Endodermal cell (in vitro differentiated cells): ENCODE measurements around the gene STXBP1. TPM values are rescaled to one million over a fixed set of nuclear protein-coding genes. Genes with fewer than 3 reads are reported as not detected.
A peak's percentile ranks its signal among the peaks of the same experiment; 100 is the strongest.

Source experiments
- DNase-seq: peaks from one replicate; pipeline ENCODE4 v3.0.0-alpha.2; 2017
- H3K27ac ChIP-seq: 2 replicates; pipeline ENCODE4 v1.5.1; 2013; ENCODE audit warnings: mild to moderate bottlenecking, low read depth, low read length, moderate library complexity
- H3K27me3 ChIP-seq: 2 replicates; pipeline ENCODE4 v1.6.1; 2013; ENCODE audit warnings: mild to moderate bottlenecking, low read length, moderate library complexity; ENCODE audit not compliant: insufficient read depth, control insufficient read depth, poor library complexity, severe bottlenecking
- H3K36me3 ChIP-seq: 2 replicates; pipeline ENCODE4 v1.7.0; 2013; ENCODE audit warnings: mild to moderate bottlenecking, low read length, moderate library complexity; ENCODE audit not compliant: control insufficient read depth, insufficient read depth
- H3K4me1 ChIP-seq: one replicate; pipeline ENCODE4 v1.7.0; 2013; ENCODE audit warnings: low read length; ENCODE audit not compliant: control insufficient read depth, insufficient read depth
- H3K4me3 ChIP-seq: 2 replicates; pipeline ENCODE4 v1.5.1; 2013; ENCODE audit warnings: mild to moderate bottlenecking, low read length, moderate library complexity
- H3K9ac ChIP-seq: 2 replicates; pipeline ENCODE4 v1.6.1; 2013; ENCODE audit warnings: mild to moderate bottlenecking, low read length, moderate library complexity; ENCODE audit not compliant: poor library complexity, severe bottlenecking; ENCODE audit errors: extremely low read depth
- H3K9me3 ChIP-seq: 2 replicates; pipeline ENCODE4 v1.6.1; 2013; ENCODE audit warnings: mild to moderate bottlenecking, low read length, moderate library complexity; ENCODE audit not compliant: control insufficient read depth
- H3K27ac Mint-ChIP-seq: 2 replicates; pipeline ENCODE4 v1.8.0; 2020; ENCODE audit warnings: mixed read lengths
- H3K27me3 Mint-ChIP-seq: 2 replicates; pipeline ENCODE4 v1.8.0; 2021; ENCODE audit warnings: mild to moderate bottlenecking, mixed read lengths; ENCODE audit not compliant: insufficient read depth
- H3K36me3 Mint-ChIP-seq: 2 replicates; pipeline ENCODE4 v1.8.0; 2020; ENCODE audit warnings: low read depth, mixed read lengths
- H3K4me1 Mint-ChIP-seq: 2 replicates; pipeline ENCODE4 v1.8.0; 2020; ENCODE audit warnings: mixed read lengths
- H3K4me3 Mint-ChIP-seq: 2 replicates; pipeline ENCODE4 v1.8.0; 2020; ENCODE audit warnings: mild to moderate bottlenecking, moderate library complexity, mixed read lengths
- H3K9me3 Mint-ChIP-seq: 2 replicates; pipeline ENCODE4 v1.8.0; 2020; ENCODE audit warnings: mild to moderate bottlenecking, mixed read lengths
- WGBS, 2 experiments: methylation state at CpG; one replicate each; pipeline versions ENCODE4 v1.1.5 to v1.1.7; 2013; ENCODE audit warnings: missing lambda C conversion rate in 2 of 2, mixed read lengths in 1 of 2; ENCODE audit not compliant: insufficient coverage in 1 of 2, insufficient read length in 1 of 2; 5-methylcytosine and 5-hydroxymethylcytosine counted together
- total RNA-seq, 2 donors: library from RNA; stranded (reverse); fragmentation: NEBNext Ultra II Directional in 1 of 2; extraction: Animal tissue kit (Norgen Biotek cat#: 25700) in 1 of 2; gene quantifications; 2 replicates in 1 of 2; 3 replicates in 1 of 2; pipeline ENCODE4 v1.2.1, GENCODE V29; 2021
- TF ChIP-seq, protein P1 (sequence below): fragments of 200-600 bp; sonication (generic); conservative IDR thresholded peaks from 2 replicates; pipeline ENCODE4 v1.5.0; 2021; ENCODE audit warnings: antibody characterized with exemption, mild to moderate bottlenecking

The STXBP1 gene
- total RNA-seq, 2 donors from 2014 or later: 27.8 to 46.8 TPM

DNA sequence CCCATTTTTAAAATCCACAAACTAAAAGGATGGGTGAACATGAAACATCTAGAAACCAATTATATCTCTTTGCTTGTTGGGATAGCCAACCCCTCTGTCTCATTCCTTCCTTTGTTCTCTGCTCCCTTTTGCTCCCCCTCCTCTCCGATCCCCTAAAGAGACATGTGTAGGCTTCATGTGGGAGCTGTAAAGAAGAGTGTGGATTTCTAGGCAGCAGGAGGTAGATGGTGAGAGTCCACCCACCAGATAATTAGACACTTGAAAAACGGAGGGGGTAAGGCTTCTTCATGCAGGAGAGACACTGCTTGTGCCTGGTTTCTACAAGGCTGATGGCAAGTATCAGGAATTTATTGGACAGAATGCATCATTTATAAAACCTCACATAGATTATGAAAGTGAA lies 67.4 kb downstream of the STXBP1 start:
- H3K36me3 ChIP-seq: no peaks in the 10 kb centered on the region
- no peak overlapping the region for H3K27ac ChIP-seq
- no peaks in the 10 kb centered on the region for H3K4me1 Mint-ChIP-seq
- no peak overlapping the region for H3K9ac ChIP-seq
- 75% methylated on average over 2 of the region's 2 CpGs; no CpG with 5 or more reads in 1 of the 2 experiments for WGBS, 2 experiments
- TF ChIP-seq, protein P1, sequence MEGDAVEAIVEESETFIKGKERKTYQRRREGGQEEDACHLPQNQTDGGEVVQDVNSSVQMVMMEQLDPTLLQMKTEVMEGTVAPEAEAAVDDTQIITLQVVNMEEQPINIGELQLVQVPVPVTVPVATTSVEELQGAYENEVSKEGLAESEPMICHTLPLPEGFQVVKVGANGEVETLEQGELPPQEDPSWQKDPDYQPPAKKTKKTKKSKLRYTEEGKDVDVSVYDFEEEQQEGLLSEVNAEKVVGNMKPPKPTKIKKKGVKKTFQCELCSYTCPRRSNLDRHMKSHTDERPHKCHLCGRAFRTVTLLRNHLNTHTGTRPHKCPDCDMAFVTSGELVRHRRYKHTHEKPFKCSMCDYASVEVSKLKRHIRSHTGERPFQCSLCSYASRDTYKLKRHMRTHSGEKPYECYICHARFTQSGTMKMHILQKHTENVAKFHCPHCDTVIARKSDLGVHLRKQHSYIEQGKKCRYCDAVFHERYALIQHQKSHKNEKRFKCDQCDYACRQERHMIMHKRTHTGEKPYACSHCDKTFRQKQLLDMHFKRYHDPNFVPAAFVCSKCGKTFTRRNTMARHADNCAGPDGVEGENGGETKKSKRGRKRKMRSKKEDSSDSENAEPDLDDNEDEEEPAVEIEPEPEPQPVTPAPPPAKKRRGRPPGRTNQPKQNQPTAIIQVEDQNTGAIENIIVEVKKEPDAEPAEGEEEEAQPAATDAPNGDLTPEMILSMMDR: no peak
- no peaks in the 10 kb centered on the region for H3K27me3 Mint-ChIP-seq
- H3K9me3 Mint-ChIP-seq: no peaks in the 10 kb centered on the region
- no peak overlapping the region for H3K4me3 Mint-ChIP-seq
- H3K36me3 Mint-ChIP-seq: peaks cover 37% of the 10 kb centered on the region
- DNase-seq: no peak
- H3K27me3 ChIP-seq: no peaks in the 10 kb centered on the region
- H3K4me3 ChIP-seq: no peak overlapping the region
- peak overlapping the region; percentile 10 for H3K27ac Mint-ChIP-seq
- no peaks in the 10 kb centered on the region for H3K9me3 ChIP-seq
- no peaks in the 10 kb centered on the region for H3K4me1 ChIP-seq

DNA sequence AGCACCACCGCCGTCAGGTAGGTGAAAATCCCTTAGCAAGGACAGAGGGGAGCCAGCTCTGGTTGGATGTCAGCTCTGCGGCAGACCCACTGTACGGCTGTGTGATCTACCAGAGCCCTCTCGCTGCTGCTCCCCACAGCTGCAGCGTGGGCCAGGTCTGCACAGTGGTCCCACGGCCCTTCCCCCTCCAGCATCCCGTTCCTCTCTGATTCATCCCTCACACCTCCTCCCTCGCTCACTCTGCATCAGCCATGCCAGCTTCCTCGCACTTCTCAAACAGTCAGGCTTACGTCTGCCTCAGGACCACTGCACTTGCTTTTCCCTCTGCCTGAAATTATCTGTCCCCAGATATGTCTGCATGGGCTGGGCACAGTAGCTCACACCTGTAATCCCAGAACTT lies 68.1 kb downstream of the STXBP1 start:
- no peaks in the 10 kb centered on the region for H3K4me1 Mint-ChIP-seq
- TF ChIP-seq, protein P1: no peak
- no peaks in the 10 kb centered on the region for H3K36me3 ChIP-seq
- peaks cover 37% of the 10 kb centered on the region for H3K36me3 Mint-ChIP-seq
- WGBS, 2 experiments: 88 to 90% methylated on average over 10 to 11 of the region's 11 CpGs
- DNase-seq: no peak
- H3K4me3 ChIP-seq: no peak overlapping the region
- no peak overlapping the region for H3K9ac ChIP-seq
- no peak overlapping the region for H3K27ac Mint-ChIP-seq
- no peaks in the 10 kb centered on the region for H3K27me3 Mint-ChIP-seq
- H3K27me3 ChIP-seq: no peaks in the 10 kb centered on the region
- no peaks in the 10 kb centered on the region for H3K4me1 ChIP-seq
- no peaks in the 10 kb centered on the region for H3K9me3 ChIP-seq
- H3K9me3 Mint-ChIP-seq: no peaks in the 10 kb centered on the region
- no peak overlapping the region for H3K27ac ChIP-seq
- no peak overlapping the region for H3K4me3 Mint-ChIP-seq

DNA sequence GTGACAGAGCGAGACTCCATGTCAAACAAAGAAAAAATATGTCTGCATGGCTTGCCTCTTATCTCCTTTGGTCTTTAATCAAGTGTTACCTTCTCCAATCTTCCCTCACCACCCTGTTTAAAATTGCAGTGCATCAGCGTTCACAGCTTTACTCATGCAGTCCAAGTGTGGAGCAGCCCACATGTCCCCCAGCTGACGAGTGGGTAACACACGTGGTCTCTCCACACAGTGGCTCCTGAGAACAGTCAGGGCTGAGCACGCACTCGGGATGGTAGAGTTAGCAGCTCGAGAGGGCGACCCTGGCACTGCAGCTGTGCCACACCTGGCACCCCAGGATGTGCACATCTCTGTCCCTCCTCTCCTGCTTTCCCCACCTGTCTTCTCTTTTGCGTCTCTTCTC lies 68.8 kb downstream of the STXBP1 start:
- WGBS, 2 experiments: 91 to 96% methylated on average over 7 to 9 of the region's 9 CpGs
- Mint-ChIP-seq H3K9me3 (no peaks in the 10 kb centered on the region), H3K36me3 (peaks cover 37% of the 10 kb centered on the region), H3K27me3 (no peaks in the 10 kb centered on the region), H3K4me3 (no peak overlapping the region), H3K27ac (no peak overlapping the region), H3K4me1 (no peaks in the 10 kb centered on the region)
- H3K4me3 ChIP-seq: no peak overlapping the region
- no peaks in the 10 kb centered on the region for H3K9me3 ChIP-seq
- no peaks in the 10 kb centered on the region for H3K36me3 ChIP-seq
- no peaks in the 10 kb centered on the region for H3K27me3 ChIP-seq
- TF ChIP-seq, protein P1: no peak
- no peak overlapping the region for H3K9ac ChIP-seq
- DNase-seq: no peak
- no peak overlapping the region for H3K27ac ChIP-seq
- H3K4me1 ChIP-seq: no peaks in the 10 kb centered on the region
